K562 (cell line): Measurements from ENCODE around the gene CCDC18. TPM values are rescaled to one million over a fixed set of nuclear protein-coding genes. Genes with fewer than 3 reads are reported as not detected.

Source experiments
- EP300 ChIP-seq: IDR thresholded peaks from 2 replicates; pipeline ENCODE4 v1.6.1; 2012; ENCODE audit warnings: low read length, improper control_type of control experiment
- ETV6 ChIP-seq, 3 experiments: fragments of 150-350 bp in 1 of 3; sonication (generic) in 1 of 3; formaldehyde crosslinking in 1 of 3; IDR thresholded peaks; 2 replicates each; pipeline versions ENCODE4 v1.6.1 to v1.8.0; 2014 to 2022; ENCODE audit warnings: borderline replicate concordance in 2 of 3, low read depth in 2 of 3, antibody characterized with exemption in 1 of 3, low read length in 1 of 3, mild to moderate bottlenecking in 1 of 3, missing genetic modification reagents in 1 of 3
- HOMEZ ChIP-seq: fragments of 250-450 bp; sonication (Bioruptor Pico); IDR thresholded peaks from 2 replicates; pipeline ENCODE4 v1.4.0; 2020; ENCODE audit warnings: mild to moderate bottlenecking, moderate library complexity
- KDM2B ChIP-seq: fragments of 250-450 bp; sonication (Bioruptor Pico); IDR thresholded peaks from 2 replicates; pipeline ENCODE4 v1.8.0; 2021; ENCODE audit warnings: mild to moderate bottlenecking, moderate library complexity
- KLF13 ChIP-seq: fragments of 450-650 bp; IDR thresholded peaks from 2 replicates; pipeline ENCODE4 v1.6.1; 2016; ENCODE audit warnings: missing genetic modification characterization, low read depth, mild to moderate bottlenecking, missing compliant biosample characterization, moderate library complexity, borderline replicate concordance
- NFXL1 ChIP-seq: fragments of 450-650 bp; formaldehyde crosslinking; IDR thresholded peaks from 2 replicates; pipeline ENCODE4 v1.4.0; 2021; ENCODE audit warnings: mild to moderate bottlenecking
- POLR3A ChIP-seq: IDR thresholded peaks from 2 replicates; pipeline ENCODE4 v1.6.1; 2011; ENCODE audit warnings: borderline replicate concordance, mild to moderate bottlenecking, moderate library complexity; ENCODE audit not compliant: insufficient read length, insufficient read depth; ENCODE audit errors: extremely low read depth
- PRPF4 ChIP-seq: fragments of 200-400 bp; formaldehyde crosslinking; IDR thresholded peaks from one replicate; pipeline ENCODE4 v1.6.1; 2017; ENCODE audit warnings: low read length, low read depth, mild to moderate bottlenecking; ENCODE audit not compliant: insufficient read depth, poor library complexity, severe bottlenecking
- PTBP1 ChIP-seq: fragments of 200-400 bp; formaldehyde crosslinking; IDR thresholded peaks from 2 replicates; pipeline ENCODE4 v1.6.1; 2017; ENCODE audit warnings: low read depth, low read length
- SMAD4 ChIP-seq: fragments of 250-450 bp; sonication (Bioruptor Pico); conservative IDR thresholded peaks from 2 replicates; pipeline ENCODE4 v1.8.0; 2021; ENCODE audit warnings: inconsistent platforms, mild to moderate bottlenecking, moderate library complexity
- SMARCA4 ChIP-seq: fragments of 450-650 bp; IDR thresholded peaks from 2 replicates; pipeline ENCODE4 v1.6.1; 2016
- SPI1 ChIP-seq: IDR thresholded peaks from 2 replicates; pipeline ENCODE4 v1.6.1; 2011; ENCODE audit warnings: low read depth, low read length, control low read depth, borderline replicate concordance
- TFAM ChIP-seq: fragments of 250-450 bp; sonication (Bioruptor Pico); conservative IDR thresholded peaks from 2 replicates; pipeline ENCODE4 v1.5.0; 2021; ENCODE audit warnings: mild to moderate bottlenecking, moderate library complexity
- ZNF740 ChIP-seq, 3 experiments: fragments of 200-800 bp in 1 of 3; sonication (Bioruptor generic) in 1 of 3; sonication (generic) in 1 of 3; formaldehyde crosslinking in 1 of 3; IDR thresholded peaks; 2 replicates each; pipeline versions ENCODE4 v1.6.1 to v1.8.0; 2016 to 2022; ENCODE audit warnings: mild to moderate bottlenecking in 2 of 3, missing compliant biosample characterization in 2 of 3, missing genetic modification characterization in 2 of 3, missing genetic modification reagents in 1 of 3
- polyA plus RNA-seq, 8 experiments: library from polyadenylated mRNA; depleted of rRNA in 4 of 8; stranded (reverse) in 5 of 8; unstranded in 3 of 8; fragments of >200 nt; fragmentation: Nextera tagmentation in 2 of 8; fragmentation: Illumina TruSeq in 1 of 8; extraction: Ambion mirVana in 2 of 8; extraction: Trizol in 1 of 8; gene quantifications; 2 replicates each; pipeline versions ENCODE4 v1.2.1 to v1.2.3, GENCODE V29; 2011 to 2014; ENCODE audit warnings: inconsistent platforms in 1 of 8, missing spikeins in 1 of 8
- total RNA-seq, 7 experiments: library from RNA; depleted of rRNA in 6 of 7; stranded (reverse); fragments of >200 nt in 6 of 7; fragmentation: Illumina TruSeq in 2 of 7; extraction: Trizol in 2 of 7; gene quantifications; 2 replicates each; pipeline versions ENCODE4 v1.2.1 to v1.2.3, GENCODE V29; 2011 to 2021; ENCODE audit warnings: low replicate concordance in 1 of 7
- TF ChIP-seq, protein P1 (sequence below), 2 experiments: fragments of 150-350 bp in 1 of 2; IDR thresholded peaks; 2 replicates each; pipeline ENCODE4 v1.6.1; 2012 to 2016; ENCODE audit warnings: low read depth in 2 of 2, low read length in 2 of 2, mild to moderate bottlenecking in 1 of 2, moderate library complexity in 1 of 2

The CCDC18 gene
- total and polyA plus RNA-seq, 9 of the 15 experiments (the other 6 are each of a cell fraction or from before 2014, with no cell fraction given), result 19.5 to 34.2 (median 24.3) TPM

- TF ChIP-seq, protein P1, sequence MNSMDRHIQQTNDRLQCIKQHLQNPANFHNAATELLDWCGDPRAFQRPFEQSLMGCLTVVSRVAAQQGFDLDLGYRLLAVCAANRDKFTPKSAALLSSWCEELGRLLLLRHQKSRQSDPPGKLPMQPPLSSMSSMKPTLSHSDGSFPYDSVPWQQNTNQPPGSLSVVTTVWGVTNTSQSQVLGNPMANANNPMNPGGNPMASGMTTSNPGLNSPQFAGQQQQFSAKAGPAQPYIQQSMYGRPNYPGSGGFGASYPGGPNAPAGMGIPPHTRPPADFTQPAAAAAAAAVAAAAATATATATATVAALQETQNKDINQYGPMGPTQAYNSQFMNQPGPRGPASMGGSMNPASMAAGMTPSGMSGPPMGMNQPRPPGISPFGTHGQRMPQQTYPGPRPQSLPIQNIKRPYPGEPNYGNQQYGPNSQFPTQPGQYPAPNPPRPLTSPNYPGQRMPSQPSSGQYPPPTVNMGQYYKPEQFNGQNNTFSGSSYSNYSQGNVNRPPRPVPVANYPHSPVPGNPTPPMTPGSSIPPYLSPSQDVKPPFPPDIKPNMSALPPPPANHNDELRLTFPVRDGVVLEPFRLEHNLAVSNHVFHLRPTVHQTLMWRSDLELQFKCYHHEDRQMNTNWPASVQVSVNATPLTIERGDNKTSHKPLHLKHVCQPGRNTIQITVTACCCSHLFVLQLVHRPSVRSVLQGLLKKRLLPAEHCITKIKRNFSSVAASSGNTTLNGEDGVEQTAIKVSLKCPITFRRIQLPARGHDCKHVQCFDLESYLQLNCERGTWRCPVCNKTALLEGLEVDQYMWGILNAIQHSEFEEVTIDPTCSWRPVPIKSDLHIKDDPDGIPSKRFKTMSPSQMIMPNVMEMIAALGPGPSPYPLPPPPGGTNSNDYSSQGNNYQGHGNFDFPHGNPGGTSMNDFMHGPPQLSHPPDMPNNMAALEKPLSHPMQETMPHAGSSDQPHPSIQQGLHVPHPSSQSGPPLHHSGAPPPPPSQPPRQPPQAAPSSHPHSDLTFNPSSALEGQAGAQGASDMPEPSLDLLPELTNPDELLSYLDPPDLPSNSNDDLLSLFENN (IDR thresholded peaks at IDR 0.05; ENCODE audit: low read depth in 2 of 2, low read length in 2 of 2), result no peak
- TF ChIP-seq ETV6 (IDR thresholded peaks at IDR 0.05; ENCODE audit: borderline replicate concordance in 1 of 2, low read depth in 2 of 2, low read length in 1 of 2) (no peak), ETV6 (CRISPR knock-in tag; IDR thresholded peaks at IDR 0.05; ENCODE audit: borderline replicate concordance) (no peak), HOMEZ (CRISPR knock-in tag) (no peak), KDM2B (CRISPR knock-in tag) (no peak), KLF13 (tag) (no peak), PTBP1 (no peak), SMAD4 (CRISPR knock-in tag) (no peak), ZNF740 (CRISPR knock-in tag; IDR thresholded peaks at IDR 0.05) (no peak), ZNF740 (tag; IDR thresholded peaks at IDR 0.05) (no peak), EP300 (no peak), SMARCA4 (no peak), NFXL1 (CRISPR knock-in tag) (no peak), SPI1 (no peak), POLR3A (no peak), PRPF4 (no peak), TFAM (CRISPR knock-in tag) (no peak)
These were observed 54.7 kb downstream of the CCDC18 start (continued) for GRCh38 chr1:93235261-93235660.
